ENCODE results near the gene BIRC2. TPM values are rescaled to one million over a fixed set of nuclear protein-coding genes. Genes with fewer than 3 reads are reported as not detected.

The BIRC2 gene
- total RNA-seq, 1 experiment from 2014 or later, result 76.8 TPM

DNA sequence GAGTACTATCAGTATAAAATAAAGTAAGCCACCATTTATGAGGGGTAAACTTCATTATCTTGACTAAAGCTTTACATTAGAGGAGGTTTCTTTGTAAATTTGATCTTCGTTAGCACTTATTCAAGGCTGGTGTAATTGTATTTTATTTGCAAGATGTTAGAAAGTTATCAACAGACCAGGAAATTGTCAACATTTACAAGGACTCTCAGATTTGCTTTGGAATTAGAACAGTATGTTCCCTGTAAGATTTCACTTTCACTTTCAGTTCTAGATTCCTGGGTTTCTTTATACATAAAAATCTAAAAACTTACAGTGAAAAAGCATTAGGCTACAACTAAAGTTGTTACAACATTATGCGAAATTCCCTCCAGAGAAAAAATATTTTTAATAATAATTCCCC lies 34.3 kb upstream of the BIRC2 start:
- Histone ChIP-seq H3K4me3 (ENCODE audit: low read depth in 2 of 2, low read length in 2 of 2) (peak overlapping the region; percentile 37 to 67), H3K9me3 (ENCODE audit: control insufficient read depth, insufficient read depth, low read depth, low read length) (no peaks in the 10 kb centered on the region), H3K27me3 (ENCODE audit: control insufficient read depth, insufficient read depth, low read length) (no peaks in the 10 kb centered on the region), H3K4me1 (ENCODE audit: control insufficient read depth, insufficient read depth, low read length) (peaks cover 45% of the 10 kb centered on the region), H3K27ac (ENCODE audit: low read length) (peak overlapping the region; percentile 93), H3K36me3 (ENCODE audit: control insufficient read depth, insufficient read depth, low read length) (no peaks in the 10 kb centered on the region)
- ChIA-PET POLR2A (no interaction called here), CTCF (interaction anchor here (1.1 kb wide), 1 partner anchor 18 kb away, joined by 3 read pairs; no protein-coding TSS in a partner anchor)
- DNase-seq (ENCODE audit: low read depth, low spot score) (no peak), ATAC-seq (no peak)
- TF ChIP-seq TCF7L2 (IDR thresholded peaks at IDR 0.05; ENCODE audit: low read depth, low read length) (no peak), SIN3A (IDR thresholded peaks at IDR 0.05; ENCODE audit: borderline replicate concordance, insufficient read depth, low read depth, low read length) (no peak), POLR2AphosphoS5 (IDR thresholded peaks at IDR 0.05; ENCODE audit: low read depth, low read length) (no peak)
- TF ChIP-seq, protein P1, sequence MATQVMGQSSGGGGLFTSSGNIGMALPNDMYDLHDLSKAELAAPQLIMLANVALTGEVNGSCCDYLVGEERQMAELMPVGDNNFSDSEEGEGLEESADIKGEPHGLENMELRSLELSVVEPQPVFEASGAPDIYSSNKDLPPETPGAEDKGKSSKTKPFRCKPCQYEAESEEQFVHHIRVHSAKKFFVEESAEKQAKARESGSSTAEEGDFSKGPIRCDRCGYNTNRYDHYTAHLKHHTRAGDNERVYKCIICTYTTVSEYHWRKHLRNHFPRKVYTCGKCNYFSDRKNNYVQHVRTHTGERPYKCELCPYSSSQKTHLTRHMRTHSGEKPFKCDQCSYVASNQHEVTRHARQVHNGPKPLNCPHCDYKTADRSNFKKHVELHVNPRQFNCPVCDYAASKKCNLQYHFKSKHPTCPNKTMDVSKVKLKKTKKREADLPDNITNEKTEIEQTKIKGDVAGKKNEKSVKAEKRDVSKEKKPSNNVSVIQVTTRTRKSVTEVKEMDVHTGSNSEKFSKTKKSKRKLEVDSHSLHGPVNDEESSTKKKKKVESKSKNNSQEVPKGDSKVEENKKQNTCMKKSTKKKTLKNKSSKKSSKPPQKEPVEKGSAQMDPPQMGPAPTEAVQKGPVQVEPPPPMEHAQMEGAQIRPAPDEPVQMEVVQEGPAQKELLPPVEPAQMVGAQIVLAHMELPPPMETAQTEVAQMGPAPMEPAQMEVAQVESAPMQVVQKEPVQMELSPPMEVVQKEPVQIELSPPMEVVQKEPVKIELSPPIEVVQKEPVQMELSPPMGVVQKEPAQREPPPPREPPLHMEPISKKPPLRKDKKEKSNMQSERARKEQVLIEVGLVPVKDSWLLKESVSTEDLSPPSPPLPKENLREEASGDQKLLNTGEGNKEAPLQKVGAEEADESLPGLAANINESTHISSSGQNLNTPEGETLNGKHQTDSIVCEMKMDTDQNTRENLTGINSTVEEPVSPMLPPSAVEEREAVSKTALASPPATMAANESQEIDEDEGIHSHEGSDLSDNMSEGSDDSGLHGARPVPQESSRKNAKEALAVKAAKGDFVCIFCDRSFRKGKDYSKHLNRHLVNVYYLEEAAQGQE (IDR thresholded peaks at IDR 0.05; ENCODE audit: insufficient read depth in 1 of 2, low read depth in 2 of 2, low read length in 1 of 2), result no peak
- TF ChIP-seq, protein P2, sequence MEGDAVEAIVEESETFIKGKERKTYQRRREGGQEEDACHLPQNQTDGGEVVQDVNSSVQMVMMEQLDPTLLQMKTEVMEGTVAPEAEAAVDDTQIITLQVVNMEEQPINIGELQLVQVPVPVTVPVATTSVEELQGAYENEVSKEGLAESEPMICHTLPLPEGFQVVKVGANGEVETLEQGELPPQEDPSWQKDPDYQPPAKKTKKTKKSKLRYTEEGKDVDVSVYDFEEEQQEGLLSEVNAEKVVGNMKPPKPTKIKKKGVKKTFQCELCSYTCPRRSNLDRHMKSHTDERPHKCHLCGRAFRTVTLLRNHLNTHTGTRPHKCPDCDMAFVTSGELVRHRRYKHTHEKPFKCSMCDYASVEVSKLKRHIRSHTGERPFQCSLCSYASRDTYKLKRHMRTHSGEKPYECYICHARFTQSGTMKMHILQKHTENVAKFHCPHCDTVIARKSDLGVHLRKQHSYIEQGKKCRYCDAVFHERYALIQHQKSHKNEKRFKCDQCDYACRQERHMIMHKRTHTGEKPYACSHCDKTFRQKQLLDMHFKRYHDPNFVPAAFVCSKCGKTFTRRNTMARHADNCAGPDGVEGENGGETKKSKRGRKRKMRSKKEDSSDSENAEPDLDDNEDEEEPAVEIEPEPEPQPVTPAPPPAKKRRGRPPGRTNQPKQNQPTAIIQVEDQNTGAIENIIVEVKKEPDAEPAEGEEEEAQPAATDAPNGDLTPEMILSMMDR (IDR thresholded peaks at IDR 0.05), result no peak
- intact Hi-C loops (cut with micrococcal nuclease; ENCODE audit: unreplicated experiment) (loop anchor here (10.0 kb wide), 1 partner anchor 398 kb away; the partner anchor contains the start of genes ANGPTL5 and CEP126), in situ Hi-C loops (cut with HindIII; ENCODE audit: low pct_unique_long_range_greater_than_20kb, low sequenced_read_pairs) (no loop called here)
- no TSS peak for BruUV-seq (replicated peaks)

DNA sequence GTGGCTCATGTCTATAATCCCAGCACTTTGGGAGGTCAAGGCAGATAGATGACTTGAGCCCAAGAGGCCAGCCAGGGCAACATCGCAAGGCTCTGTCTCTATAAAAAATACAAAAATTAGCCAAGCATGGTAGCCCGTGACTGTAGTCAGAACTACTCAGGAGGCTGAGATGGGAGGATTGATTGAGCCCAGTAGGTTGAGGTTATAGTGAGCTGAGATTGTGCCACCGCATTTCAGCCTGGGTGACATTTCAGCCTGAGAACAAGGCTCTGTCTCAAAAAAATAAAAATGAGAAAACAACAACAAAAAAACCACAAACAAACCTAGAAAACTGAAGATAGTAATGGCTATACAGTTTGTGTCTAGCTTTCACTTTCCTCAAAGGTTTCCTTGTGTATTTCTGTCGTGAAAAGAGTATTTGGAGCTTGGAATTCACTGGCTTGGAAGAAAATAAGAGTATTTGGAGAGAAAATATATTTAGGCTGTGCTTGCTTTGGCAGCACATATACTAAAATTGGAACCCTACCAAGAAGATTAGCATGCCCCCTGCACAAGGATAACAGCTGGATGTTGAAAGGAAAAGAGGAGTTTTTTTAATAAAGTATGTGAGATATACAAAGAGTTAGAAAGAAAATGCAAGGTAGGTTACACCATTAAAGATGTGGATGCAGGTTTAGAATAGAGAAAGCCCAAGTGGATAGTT lies 33.6 kb upstream of the BIRC2 start:
- no peaks in the 10 kb centered on the region for H3K9me3 ChIP-seq (ENCODE audit: control insufficient read depth, insufficient read depth, low read depth, low read length)
- intact Hi-C loops (cut with micrococcal nuclease; ENCODE audit: unreplicated experiment), result loop anchor here (10.0 kb wide), 1 partner anchor 399 kb away; the partner anchor contains the start of genes ANGPTL5 and CEP126
- H3K36me3 ChIP-seq (ENCODE audit: control insufficient read depth, insufficient read depth, low read length), result no peaks in the 10 kb centered on the region
- in situ Hi-C loops (cut with HindIII; ENCODE audit: low pct_unique_long_range_greater_than_20kb, low sequenced_read_pairs), result no loop called here
- TF ChIP-seq TCF7L2 (IDR thresholded peaks at IDR 0.05; ENCODE audit: low read depth, low read length) (no peak), SIN3A (IDR thresholded peaks at IDR 0.05; ENCODE audit: borderline replicate concordance, insufficient read depth, low read depth, low read length) (no peak), POLR2AphosphoS5 (IDR thresholded peaks at IDR 0.05; ENCODE audit: low read depth, low read length) (no peak)
- TF ChIP-seq, protein P1 (IDR thresholded peaks at IDR 0.05; ENCODE audit: insufficient read depth in 1 of 2, low read depth in 2 of 2, low read length in 1 of 2), result no peak
- TF ChIP-seq, protein P2 (IDR thresholded peaks at IDR 0.05), result no peak
- DNase-seq (ENCODE audit: low read depth, low spot score), result no peak
- H3K27me3 ChIP-seq (ENCODE audit: control insufficient read depth, insufficient read depth, low read length), result no peaks in the 10 kb centered on the region
- peak overlapping the region; percentile 37 to 67 for H3K4me3 ChIP-seq (ENCODE audit: low read depth in 2 of 2, low read length in 2 of 2)
- ATAC-seq, result no peak
- no TSS peak for BruUV-seq (replicated peaks)
- H3K4me1 ChIP-seq (ENCODE audit: control insufficient read depth, insufficient read depth, low read length), result peaks cover 38% of the 10 kb centered on the region
- peak overlapping the region; percentile 93 for H3K27ac ChIP-seq (ENCODE audit: low read length)
- CTCF ChIA-PET, result no interaction called here
- POLR2A ChIA-PET, result interaction anchor here (0.7 to 1.1 kb wide), 2 partner anchors 13 to 35 kb away, joined by 3 to 4 read pairs; no protein-coding TSS in a partner anchor
